ENCODE measurements around the gene COMP.
A peak's percentile ranks its signal among the peaks of the same experiment; 100 is the strongest.
"Not testable (repeated sequence)": the region's sequence is repeated elsewhere in the genome, so short reads cannot be mapped to it uniquely, and the experiment has no call there.

Gene COMP

DNA sequence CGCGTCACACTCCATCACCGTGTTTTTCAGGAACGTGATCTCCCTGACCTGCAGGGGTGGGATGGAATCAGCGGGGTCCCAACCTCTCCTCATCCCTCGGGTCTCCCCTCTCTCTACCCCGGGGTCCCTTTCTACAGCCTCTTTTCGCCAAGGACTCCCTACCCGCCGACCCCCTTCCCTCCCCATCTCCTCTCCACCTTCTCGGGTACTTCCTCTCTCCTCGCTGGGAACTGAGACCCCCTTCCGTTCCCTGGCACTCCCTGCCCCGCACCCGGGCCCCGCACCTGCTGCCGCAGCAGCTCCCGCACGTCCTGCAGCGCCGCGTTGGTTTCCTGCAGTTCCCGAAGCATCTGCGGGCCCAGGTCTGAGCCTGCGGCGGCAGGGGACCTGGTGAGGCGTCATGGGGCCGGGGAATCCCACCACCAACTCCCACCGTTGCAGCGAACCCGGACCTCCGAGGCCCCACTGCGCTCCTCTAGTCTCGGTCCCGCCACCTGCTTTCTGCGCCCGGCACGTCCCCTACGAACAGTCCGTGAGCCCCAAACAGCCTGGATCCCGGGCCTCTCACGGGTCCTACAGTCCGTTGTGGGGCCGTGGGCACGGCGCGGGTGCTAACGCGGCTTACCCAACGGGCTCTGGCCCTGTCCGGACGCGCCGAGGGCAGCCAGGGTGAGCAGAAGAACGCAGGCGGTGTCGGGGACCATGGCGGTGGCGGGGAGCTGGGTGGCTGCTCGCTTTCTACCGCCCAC, at the start of gene COMP:
Gene COMP (minus strand): TSS at position 740 of the 749 bp plus-strand sequence. CDS start 36 bp downstream, at position 704.
- DNase-seq, result no peak

DNA sequence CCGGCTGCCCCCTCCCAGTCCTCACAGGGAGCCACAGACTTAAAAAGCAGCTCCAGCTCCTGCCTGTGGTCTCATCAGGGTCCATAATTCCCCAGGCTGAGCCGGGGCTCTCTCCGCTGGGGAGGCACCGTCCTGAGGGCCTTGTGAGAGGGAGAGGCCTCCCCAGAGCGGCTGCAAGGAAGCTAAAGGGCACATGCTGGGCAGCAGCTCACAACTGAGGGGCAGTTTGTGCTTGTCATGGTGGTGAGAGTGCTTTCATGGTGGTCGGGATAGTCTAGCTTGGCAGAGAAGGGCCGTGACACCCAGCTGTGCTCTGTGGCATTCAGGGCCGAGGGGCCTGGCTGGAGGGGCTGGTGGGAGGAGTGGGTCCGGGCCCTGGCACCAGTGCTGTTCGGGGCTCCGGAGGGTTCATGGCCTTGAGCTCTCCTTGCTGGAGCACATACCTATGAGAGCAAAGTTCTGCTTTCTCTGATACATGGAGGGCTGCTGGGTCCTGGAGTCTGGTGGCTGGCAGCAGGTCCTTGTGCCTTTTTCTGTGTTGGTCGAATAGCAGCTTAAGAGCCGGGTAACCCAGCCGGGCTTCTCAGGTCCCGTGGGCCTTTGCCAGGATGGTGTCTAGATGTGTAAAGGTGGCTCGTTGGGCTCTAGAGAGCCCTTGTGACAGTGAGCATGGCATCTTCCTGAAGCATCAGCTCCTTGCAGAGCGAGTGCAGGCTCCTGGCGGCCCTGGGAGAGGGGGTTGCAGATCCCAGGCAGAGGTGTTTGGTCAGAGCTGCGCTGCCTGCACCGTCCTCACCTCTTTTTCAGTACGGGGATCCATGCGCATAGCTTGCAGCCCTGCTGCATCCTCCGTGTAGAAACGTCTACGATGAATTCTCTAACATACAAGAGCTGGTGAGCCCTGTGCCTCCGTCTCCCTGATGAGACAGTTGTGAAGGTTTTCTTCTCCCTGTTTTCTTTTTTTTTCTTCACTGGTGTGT, 49.5 kb upstream of the COMP start:
- no peak for DNase-seq

DNA sequence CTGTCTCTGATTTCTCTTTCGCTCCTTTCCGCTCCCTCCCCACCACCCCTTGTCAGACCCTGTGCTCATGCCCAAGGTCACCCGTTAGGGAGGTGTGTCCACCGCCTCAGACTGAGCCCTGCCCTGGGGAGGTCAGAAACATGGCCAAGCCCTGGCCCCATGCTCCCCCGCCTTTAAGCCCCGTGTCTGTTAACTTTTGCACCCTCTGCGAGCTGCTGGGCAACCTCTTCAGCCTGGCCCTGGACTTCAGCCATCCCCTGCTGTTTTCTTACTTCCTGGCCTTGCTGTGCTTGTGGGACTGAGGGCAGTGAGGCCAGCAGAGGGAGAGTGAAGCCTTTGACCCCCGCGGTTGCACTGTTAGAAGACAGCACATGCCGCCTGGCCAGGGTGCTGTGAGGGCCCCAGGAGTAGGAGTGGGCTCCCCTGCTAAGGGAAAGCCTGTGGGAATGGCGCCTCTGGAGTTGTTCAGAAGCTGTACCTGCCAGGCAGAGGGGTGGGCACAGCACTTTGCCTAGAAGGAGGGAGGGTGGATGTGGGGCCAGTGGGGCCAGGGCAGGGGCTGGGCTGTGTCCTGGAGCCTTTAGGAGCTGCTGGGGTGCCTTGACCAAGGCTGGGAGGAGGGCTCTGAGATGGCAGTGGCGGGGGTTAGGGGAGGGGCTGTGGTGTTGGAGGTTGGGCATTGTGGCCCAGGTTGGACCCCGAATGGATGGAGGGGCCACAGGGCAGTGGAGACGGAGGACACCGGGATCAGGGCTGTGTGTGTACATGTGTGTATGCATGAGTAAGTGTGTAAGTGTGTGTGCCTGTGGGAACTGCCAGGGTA, 48.6 kb upstream of the COMP start:
- DNase-seq, result no peak

DNA sequence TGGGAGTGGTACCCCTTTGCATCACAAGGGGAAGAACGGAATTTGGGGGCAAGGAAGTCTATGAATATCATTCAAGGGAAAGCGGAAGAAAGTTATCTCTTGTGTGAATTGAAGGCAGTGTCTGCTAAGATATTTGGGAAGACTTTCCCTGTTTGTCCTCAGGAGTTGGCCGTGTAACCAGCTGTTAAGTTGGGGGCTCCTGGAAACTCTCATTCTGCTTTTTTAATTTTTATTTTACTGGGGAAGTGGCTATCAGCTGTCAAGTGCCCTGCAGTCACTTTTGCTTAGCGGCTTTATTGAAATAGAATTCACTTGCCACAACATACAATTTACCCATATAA, 43.5 kb upstream of the COMP start:
- no peak for DNase-seq

DNA sequence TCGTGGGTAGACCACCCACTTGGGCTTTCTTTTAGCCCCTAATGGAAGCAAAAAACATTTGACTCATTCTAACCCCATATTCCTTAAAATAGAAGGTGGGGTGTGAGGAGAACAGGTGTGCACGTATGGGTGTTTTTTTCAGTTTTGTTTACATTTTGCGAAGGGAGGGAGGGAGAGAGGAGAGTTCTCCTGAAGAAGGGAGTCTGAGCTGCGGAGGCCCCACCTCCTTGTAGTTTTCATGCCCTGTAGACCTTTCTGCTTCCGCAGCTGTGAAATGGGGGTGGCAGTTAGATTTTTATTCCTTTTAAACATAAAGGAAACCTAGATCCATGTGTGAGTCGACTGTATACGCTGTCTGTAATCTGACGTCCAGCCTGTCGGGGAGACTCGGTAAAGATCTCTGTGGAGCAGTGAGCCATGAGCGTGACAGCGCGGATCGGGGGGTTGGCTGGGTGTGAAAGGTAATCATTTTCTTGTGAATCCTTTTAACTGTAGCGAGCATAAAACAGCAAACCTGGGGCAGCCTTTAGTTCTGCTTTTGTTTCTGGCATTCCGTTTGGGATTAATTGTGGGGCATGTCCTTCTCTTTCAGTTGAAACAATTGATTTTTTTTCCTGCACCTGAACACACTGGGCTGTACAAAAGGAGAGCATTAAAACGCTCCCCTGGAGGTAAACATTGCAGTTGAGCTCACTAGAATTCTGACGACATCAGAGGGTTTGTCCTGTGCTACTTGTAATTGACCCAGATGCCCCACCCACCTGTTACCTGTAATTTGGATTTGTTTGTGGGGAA, 42.9 kb upstream of the COMP start:
- no peak for DNase-seq

DNA sequence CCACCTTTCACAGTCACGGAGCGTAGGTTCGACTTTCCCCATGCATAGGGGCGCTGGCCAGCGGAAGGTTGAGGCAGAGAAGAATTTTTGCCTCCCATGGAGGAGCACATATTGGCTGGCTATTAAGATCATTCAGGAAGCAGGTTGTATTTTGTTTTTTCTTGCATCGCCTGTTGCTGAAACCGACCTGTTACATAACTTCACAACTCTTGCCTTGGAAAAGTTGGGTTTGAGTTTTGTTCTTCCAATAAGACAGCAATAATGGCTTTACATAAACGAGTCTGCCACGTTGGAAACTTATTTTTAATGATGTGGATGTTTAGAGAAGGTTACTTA, 42.0 kb upstream of the COMP start:
- no peak for DNase-seq

DNA sequence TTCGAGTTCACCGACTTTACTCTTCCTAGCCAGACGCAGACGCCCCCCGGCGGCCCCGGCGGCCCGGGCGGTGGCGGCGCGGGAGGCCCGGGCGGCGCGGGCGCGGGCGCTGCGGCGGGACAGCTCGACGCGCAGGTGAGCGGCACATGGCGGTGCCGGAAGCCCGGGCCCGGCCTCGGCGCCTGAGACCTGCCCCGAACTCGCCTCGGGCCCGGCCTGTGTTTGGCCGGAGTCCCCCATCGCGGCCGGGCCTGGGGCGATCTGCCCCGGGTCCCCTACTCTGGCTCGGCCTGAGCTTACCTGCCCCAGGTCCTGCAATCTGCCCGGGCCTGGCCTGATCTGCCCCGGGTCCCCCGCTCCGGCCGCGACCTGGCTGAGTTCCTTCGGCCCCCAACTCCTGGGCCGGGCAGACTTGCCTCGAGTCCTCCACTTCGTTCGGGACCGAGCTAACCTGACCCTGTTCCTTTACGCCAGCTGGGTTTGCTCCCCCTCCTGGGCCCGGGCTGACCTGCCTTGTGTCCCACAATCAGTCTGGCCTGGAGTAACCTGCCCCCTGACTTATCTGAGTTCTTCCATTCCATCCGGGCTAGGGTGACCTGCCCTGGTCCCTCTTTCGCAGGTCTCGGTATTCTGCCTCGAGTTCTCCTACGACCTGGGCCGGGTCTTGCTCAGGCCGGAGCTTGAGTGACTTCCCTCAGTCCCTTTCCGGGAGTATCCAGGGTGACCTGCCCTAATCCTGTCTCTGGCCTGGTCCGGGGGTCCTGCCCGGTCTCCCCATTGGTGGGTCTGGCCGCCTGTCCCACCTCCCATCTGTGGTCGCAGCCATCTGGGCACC, 41.4 kb upstream of the COMP start:
- no peak for DNase-seq

DNA sequence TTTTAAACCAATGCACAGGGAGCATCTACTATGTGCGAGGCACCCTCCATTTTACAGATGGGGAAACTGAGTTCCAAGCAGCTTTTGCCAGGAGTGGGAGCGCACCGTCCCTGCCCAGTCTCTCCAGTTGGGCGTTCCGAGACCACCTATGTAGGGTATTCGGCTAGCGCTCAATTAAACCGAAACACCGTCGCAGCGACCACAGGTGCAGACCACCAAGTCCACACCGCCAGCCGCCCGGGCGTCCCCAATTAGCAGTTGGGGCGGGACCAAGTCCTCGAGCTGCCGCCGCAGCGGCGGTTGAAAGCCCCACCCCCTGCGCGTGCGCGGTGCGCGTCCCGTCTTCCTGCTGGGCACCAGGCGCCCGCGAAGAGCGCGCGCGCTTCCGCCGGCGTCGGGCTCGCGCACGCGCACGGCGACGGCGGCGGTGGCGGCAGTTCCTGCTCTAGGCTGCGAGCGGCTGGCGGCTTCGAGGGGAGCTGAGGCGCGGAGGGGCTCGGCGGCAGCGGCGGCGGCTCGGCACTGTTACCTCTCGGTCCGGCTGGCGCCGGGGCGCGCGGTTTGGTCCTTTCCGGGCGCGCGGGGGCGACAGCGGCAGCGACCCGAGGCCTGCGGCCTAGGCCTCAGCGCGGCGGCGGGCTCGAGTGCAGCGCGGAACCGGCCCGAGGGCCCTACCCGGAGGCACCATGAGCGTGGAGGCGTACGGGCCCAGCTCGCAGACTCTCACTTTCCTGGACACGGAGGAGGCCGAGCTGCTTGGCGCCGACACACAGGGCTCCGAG, 40.6 kb upstream of the COMP start, which contains the start of gene UPF1:
Gene UPF1 (plus strand): TSS at position 436 of the 782 bp plus-strand sequence. CDS start 251 bp downstream, at position 687.
- DNase-seq, result peak; percentile 93

DNA sequence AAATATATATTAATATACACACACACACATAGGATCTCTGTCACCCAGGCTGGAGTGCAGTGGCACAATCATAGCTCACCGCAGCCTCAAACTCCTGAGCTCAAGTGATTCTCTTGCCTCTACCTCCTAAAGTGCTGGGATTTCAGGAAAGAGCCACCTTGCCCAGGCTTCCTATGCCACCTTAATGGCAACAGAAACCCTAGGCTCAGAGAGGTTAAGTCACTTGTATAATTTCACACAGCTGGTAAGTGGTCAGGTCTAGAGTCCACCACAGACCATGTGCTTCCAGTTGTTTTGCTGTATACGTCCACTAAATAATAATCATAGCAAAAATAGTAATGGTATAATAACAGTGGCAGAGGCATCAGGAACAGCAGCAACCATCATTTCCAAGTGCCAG, 39.4 kb upstream of the COMP start:
- no peak for DNase-seq

DNA sequence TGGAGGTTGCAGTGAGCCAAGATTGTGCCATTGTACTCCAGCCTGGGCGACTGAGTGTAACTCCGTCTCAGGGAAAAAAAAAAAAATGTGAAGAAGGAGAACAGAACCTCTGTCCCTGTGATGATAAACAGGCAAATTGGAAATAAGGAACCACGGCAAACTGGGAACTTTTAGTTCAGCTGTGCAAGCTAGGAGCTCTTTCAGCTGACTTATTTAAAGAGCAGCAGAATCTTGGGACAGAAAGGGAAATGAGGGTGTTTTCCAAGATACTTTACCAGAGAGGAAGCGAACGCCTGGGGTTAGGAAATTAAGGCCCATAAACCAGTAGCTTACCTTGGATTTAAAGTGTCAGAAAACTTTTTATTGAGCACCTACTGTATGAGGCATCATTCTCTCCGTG, 37.7 kb upstream of the COMP start:
- DNase-seq, result no peak

DNA sequence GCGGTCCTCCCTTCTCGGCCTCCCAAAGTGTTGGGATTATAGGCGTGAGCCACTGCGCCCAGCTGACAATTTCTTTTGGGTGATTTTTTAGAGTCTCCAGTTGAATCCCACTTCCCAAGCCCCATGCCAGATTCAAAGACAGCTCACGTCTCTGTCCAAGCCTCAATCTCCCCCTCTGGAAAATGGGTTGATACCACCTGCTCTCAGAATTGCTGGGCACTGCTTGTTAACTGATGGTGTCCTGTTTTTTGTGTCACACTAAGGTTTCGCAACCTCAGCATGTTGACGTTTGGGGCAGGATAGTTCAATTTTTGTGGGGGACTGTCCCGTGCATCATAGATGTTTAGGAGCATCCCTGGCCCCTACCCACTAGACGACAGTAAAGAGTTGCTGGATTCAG, 26.5 kb upstream of the COMP start:
- DNase-seq, result no peak

DNA sequence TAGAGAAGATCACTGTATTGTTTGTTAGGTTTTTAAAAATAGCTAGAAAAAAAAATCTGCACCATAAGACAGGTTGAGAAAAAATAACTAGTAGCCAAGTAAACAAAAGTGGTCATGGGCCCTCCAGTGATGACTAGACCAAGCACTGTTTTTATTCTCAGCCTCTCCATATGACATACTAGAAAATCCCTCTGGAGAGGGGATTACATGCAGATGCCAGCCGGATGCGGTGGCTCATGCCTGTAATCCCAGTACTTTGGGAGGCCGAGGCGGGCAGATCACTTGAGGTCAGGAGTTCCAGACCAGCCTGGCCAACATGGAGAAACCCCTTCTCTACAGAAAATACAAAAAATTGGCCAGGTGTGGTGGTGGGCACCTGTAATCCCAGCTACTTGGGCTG, 25.5 kb upstream of the COMP start:
- DNase-seq, result not testable (repeated sequence)

DNA sequence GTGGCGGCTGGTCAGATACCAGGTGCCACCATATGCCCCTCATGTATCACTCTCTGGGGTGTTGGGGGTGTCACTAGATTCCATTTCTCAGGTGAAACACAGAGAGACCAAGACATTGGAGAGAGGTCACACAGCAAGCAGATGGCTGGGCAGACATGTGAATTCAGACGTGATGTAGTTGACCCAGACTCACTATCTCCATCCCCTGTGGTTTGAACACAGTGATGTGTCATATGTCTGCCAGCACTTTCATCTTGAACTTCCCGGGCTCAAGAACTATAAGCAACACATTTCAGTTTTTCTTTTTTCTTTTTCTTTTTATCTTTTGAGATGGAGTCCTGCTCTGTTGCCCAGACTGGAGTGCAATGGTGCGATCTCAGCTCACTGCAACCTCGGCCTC, 24.6 kb upstream of the COMP start:
- DNase-seq, result no peak

DNA sequence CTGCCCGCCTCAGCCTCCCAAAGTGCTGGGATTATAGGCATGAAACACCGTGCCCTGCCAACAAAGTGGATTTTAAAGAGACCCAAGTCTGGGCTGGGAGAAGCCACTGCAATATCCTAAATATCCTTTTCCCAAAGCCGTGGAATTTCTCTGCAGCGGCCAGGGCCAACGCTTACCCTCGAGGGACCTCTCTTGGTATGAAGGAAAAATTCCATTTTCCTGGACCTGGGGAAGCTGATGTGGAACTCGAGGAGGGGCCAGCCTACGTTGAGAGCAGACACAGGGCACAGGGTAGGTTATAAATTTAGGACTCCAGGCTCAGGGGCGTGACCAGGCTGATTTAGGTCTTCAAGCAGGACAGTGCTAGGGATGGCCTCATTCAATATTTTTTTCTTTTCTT, 23.0 kb upstream of the COMP start:
- no peak for DNase-seq

DNA sequence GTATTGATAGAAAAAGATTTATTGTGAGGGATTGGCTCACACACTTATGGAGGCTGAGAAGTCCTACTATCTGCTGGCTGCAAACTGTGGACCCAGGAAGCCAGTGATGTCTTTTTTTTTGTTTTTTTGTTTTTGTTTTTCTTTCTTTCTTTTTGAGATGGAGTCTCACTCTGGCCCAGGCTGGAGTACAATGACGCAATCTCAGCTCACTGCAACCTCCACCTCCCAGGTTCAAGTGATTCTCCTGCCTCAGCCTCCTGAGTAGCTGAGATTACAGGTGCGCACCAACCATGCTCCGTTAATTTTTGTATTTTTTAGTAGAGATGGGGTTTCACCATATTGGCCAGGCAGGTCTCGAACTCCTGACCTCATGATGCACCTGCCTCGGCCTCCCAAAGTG, 20.5 kb upstream of the COMP start:
- DNase-seq, result not testable (repeated sequence)

DNA sequence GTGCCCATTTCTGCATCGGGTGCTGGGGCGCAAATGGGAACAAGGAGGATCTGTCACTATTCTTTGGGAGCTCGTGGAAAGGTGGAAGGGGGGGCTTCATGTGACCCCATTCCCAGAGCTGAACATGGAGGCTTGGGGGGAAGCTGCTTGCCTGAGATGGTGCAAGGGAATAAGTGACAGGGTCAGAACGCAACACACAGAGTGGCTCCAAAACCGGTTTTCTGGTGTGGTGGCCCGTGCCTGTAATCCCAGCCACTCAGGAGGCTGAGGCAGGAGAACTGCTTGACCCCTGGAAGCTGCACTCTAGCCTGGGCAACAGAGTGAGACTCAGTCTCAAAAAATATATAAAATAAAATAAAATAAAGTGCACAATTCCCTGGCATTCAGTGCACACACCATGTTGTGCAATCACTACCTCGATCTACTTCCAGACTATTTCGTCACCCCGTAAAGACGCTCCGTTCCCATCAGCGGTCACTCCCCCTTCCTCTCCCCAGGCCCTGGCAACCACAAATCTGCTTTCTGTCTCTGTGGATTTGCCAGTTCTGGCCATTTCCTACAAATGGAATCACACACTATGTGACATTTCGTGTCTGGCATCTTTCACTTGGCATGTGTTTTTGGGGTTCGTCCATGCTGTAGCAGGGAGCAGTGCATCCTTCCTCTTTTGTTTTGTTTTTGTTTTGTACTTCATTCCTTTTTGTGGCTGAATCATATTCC, 18.2 kb upstream of the COMP start:
- DNase-seq, result no peak

DNA sequence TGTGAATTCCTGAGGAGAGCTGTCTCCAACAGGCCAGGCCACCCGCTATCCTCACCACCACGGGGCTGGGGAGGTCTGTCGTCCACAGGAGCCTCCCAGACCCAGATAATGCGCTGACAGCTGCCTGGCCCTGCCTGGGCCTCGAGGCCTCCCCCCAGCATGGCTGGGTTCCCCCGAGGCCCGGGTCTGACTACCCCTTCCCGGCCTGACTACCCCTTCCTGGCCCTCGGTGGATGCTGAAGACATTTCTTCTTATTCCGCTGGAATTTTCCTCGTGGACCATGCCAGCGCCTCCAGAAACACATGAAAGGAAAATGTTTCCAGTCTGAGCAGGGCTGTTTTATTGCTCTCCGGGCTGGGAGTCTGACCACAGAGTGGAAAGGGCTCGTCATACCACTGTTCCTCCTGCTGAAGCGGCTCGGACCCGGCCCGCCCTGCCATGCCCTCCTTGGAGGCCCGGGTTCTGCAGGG, 16.8 kb upstream of the COMP start:
- DNase-seq, result no peak

DNA sequence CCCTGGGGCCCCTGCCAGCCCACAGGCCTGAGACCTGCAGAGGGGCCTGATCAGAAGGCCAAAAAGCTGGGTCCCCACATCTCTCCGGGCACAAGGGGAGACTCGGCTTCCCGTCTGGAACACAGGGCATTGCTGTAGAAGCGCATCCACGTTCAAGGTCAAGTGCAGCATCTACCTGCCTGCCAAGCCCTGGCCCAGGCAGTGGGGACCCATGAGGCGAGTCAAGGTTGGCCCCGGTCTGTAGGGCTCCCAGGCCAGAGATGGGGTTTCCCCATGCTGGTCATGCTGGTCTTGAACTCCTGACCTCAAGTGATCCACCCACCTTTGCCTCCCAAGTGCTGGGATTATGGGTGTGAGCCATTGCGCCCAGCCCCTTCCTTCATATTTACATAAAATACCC, 13.5 kb upstream of the COMP start:
- no peak for DNase-seq

DNA sequence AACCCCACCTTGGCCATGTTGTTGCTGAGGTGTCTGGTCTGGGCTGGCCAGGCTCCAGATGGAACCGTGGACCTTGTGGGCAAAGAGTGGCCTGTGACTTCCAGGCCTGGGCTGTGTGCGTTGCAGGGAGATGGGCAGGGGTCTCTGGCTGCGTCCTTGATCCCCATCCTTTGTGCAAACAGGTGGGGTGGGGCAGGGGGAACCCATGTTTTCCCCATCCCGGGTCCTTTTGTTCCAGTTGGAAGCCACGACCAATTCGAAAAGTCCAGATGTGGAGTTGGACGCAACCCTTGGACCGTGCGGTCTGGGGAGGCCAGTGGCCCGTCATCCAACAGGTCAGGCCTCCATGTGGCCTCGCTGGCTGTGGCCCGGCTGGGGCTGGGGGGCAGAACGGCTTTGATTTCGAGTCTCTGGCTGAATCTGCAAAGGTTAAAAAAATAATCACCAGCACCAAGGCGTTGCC, 13.1 kb upstream of the COMP start:
- DNase-seq, result no peak
